ENCODE results near the gene AATF.
A peak's percentile ranks its signal among the peaks of the same experiment; 100 is the strongest.

Gene AATF

DNA sequence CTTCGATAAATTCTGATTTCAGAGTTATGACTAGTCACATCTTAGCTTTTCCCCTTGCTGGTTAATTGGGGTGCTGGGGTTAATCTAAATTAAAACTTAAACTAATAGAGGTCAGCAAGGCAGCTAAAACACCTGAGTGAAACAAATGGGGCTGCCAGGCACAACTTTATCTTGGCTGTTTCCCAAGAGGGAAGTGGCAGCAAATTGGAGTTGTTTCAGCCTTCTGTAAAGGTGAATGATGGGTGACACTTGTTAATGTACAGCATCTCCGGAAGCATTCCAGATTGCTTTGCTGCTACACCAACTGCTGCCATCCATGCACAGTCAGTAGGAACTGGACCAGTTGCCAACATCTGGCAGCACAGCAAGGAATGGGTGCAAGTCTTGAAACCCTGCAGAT lies 43.9 kb downstream of the AATF start:
- no peak for DNase-seq

DNA sequence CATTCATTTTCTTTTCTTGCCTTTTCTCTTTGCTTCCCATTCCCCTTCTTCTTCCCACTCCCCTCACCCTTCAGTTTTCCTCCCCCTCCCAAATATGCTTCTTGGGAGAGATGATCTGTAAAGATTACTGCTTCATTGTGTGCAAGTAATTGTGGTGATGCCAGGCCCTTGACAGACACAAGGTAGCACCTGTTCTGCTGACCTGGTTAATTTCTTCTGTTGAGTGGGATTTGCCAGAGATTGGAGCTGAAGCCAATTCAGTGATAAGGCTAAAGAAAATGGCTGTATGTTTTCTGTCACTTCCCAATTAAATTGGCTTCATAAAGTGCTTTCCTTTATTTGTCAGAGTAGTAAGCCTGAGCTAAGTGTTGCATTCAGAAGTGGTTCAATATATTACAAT lies 44.5 kb downstream of the AATF start:
- DNase-seq = no peak

DNA sequence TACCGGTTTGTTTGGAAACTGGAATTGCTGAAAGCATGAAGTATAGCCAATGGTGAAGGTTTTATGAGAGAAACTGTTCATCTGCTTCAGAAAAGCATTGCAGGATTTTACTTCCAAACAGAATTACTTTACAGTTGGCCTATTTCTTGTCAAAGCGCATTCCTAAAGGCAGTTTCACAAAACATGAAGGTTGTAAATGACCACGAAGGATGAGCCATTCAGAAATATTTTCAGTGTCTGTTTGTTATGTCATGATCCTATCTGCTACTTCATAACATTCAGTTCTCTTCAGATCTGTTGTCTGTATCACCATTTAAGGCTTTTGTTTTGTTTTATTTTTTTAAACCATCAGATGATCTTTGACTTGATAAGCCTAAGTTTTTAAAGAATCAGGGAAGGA lies 45.7 kb downstream of the AATF start:
- no peak for DNase-seq

DNA sequence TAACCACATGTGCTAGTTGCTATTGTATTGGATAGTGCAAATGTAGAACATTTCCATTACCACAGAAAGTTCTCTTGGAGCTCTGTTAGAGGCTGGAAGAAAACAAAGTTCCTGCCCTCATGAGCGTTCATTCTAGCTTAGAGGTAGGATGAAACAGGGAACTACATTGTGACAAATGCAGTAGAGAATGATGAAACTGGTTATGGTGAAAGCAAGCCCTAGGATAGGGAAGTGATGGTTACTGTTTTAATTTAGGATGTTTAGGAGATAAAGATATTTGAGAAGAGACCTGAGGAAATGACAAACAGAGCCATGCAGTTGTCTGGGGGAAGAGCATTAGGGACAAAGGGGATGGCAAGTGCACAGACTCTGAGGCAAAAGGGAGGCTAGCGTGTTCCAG lies 50.7 kb downstream of the AATF start:
- DNase-seq = no peak

DNA sequence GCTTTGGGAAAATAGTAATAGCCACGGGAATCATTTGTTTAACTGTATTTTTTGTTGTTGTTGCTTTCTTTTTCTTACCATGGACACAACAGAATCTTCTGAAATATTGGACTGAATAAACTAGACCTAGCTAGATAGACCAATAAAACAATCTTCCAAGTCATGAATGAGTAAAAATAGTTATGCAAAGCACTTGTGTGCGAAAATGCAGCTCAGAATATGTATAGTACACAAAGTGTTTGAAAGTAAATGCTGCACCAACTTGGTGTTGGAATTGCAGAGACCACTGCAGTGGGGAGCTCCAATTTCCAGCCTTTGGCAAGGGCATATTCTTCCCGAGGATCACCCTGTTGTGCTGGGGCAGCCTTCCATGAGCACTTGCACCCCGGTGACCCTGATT lies 68.0 kb downstream of the AATF start:
- DNase-seq = no peak

DNA sequence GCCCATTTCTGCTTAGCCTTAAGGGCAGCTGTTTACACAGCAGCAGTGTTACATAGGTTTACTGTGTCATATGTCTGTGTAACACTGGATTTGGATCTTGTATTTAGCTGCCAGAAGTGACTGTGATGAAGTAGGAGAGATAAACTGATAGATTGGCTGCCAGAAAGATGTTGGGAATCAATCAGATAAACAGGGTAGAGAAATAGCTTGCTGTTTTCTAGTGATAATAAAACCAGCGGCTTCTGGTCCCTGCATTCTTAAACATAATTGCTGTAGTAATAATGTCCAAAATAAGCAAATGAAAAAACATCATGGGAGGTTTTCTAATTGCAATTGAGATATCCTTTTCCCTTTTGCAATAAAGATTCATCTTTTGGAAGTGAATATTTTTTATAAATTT lies 68.7 kb downstream of the AATF start:
- no peak for DNase-seq

DNA sequence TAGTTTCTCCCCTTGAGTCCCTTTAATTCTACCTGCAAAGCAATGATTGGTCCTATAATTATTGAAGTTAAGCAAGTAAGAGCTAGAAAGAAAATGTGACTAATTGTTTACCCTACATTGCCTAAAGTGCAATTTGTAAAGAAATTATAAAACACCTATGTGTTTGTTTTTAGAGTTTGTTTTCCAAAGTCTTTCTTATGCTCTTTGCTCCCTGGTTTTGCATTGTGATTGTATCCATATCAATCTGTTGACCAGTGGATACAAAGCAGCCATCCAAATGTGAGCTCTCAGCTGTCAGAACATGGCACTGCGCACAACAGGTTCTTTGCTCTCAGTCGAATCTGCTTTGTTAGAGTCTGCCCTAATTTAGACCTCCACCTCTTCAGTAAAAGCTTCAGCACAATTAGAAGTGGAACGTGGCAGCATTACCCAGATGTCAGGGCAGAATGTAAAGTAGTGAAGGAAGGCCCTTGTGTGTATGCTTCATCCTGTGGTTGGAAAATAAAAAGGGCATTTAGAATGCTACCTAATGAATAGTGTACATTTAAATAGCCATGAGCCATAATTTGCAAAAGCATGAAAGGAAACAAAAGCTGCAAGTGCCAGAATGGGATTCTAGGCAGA lies 70.5 kb downstream of the AATF start:
- no peak for DNase-seq

DNA sequence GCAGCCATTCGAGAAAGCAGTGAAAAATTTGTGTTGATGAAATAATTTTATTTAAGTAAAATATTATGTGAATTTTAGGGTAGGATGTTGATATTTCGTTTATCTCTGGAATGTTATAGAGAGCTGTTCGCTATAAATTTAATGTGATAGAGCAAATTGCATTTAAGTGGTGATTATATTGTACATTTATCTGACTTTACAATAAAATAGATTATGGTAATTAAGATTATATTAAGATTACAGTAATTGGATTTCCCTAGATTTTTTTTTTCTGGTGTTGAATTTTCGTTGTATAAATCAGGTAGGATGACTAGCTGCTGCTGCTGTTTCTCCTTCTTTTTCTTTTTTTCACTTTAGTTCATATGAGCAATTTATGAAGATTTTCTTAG lies 71.0 kb downstream of the AATF start:
- no peak for DNase-seq

DNA sequence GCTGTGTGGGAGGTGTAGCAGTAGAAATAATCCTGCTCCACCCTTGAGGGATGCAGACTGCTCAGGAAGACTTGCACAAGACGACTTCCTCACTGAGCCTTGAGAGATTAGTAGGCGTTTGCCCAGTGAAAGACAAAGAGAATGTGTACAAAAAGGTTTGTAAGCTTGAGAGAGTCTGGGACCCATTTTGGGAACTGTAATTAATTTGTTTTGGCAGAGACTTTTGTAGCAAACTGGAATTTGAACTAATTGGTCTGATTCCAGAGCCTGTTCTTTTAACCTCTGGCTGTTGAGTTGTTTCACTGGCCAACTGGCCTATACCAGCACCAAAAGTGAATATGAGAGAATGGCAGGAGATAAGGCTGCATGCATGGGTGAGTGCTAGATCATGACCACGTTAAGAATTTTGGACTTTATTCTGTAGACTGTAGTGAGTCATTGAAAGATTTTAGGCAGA lies 75.5 kb downstream of the AATF start:
- DNase-seq = no peak

DNA sequence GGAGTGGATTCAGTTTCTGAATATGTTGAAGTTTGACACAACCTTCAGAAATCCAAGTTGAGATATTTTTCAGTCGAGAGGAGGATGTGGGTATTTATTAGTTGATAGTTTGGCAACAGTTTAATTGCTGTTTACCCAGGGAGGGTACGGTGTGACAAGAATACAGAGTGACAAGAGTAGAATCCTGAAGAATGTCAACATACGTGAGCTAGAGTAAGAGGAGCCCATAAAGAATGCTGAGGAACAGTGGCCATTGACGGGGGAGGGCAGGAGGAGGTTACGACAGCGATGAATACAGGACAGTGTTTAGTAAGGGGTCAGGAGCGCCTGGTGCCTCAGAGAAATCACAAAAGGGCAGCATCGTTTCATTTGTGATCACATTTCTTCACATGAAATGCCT lies 76.5 kb downstream of the AATF start:
- DNase-seq = no peak

DNA sequence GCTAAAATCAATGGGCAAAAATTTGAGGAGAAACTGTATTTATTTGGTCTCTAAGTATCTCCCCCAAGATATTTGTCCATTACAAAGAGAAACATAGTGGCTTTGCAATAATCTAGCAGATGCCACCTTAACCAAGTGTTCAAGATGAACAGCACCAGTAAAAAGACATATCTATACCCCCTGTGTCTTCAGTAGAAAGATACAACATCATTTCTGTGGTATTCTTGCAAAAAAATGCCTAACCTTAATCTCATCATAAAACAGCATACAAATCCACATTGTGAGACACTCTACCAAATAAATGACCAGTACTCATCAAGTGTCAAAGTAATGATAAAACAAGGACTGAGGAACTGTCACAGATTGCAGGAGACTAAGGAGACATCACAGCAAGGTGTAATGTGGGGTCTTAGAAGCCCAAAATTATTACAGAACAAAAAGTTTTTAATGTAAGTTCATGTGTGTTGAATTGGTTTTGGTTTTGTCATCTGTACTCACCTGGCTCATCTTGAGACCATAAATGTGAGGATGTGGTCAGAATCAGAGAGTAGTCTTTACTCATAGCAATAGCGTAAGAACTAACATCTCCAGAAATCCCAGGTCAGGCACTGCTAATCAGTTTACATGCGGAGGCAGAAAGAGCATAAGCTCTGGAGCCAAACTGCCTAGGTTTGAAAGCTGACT lies 77.2 kb downstream of the AATF start:
- DNase-seq = no peak

DNA sequence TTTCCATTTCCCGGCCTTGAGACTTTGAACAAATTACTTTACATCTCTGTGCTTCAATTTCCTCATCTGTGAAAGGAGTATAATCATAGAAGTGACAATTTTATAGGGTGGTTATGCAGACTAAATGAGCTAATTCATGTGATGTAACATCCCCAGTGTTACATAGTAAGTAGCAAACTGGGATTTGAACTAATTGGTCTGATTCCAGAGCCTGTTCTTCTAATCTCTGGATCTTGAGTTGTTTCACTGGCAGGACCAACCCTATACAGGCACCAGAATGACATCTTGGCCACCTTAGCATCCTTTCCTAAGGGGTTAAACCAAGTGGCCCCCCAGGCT lies 77.7 kb downstream of the AATF start:
- DNase-seq = no peak

DNA sequence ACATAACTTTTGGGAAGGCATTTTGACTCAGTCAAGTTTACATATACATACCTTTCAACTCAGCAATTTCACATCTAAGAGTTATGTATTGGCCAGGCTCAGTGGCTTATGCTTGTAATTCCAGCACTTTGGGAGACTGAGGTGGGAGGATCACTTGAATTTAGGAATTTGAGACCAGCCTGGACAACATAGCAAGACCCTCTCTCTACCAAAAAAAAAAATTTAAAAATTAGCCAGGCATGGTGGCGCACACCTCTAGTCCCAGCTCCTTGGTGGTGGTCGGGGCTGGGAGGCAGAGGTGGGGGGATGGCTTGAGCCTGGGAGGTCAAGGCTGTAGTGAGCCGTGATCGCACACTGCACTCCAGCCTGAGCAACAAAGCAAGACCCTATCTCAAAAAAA lies 79.3 kb downstream of the AATF start:
- no peak for DNase-seq

DNA sequence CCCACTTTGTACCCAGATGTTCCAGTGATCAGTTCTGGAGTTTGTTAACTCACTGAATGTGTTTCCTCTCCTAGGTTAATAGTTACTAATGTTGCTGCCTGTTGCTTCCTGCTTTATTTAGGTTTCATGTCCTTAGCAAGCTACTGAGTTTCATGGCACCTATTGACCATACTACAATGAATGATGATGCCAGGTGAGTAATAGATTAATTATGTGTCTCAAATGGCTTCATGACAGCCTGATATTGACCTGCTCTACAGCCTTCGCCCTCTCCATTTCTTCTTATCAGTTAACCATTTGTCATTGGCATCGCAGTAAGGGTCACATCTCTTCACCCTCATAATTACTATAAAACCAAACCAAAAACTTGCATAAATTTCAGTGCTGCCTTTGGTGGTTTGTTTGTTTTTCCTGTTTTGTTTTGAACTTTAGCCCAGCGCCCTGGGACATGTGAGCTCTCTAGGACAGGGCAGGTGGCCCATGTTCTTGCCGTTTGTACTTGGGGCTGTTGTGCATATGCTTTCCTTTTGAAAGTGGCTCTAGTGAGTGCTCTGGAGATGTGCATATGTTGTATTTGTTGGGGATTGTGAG lies 82.8 kb downstream of the AATF start:
- no peak for DNase-seq

DNA sequence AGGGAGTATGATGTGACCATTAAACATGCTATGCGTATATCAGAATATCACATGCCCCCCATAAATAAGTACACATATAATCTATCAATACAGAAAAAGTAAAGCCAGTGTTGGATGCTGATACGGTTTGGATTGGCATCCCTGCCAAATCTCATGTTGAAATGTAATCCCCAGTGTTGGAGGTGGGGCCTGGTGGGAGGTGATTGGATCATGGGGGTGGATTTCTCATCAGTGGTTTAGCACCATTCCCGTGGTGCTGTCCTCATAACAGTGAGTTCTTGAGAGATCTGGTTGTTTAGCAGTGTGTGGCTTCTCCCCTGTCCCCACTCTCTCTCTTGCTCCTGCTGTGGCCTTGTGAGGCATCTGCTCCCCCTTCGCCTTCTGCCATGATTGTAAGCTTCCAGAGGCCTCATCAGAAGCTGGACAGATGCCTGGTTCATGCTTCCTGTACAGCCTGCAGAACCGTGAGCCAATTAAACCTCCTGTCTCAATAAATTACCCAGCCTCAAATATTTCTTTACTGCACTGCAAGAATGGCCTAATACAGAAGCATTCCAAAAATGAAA lies 88.9 kb downstream of the AATF start:
- no peak for DNase-seq

DNA sequence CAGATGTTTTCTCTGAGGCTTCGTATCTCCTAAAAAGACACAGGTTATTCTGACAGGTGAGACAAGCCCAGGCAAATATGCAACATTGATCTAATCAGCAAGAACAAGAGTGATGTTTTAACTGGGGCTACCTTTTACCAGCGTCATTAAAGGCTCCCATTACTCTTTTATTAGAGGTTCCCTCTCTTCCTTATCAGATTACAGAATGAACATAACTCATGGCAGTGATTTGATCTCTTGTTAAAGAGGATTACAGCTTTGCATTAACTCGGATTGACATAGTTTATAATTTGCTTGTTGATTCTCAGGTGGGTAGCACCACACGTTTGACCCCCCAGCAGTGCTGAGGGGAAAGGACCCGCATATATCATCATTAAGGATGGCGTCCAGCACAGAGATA lies 90.5 kb downstream of the AATF start:
- no peak for DNase-seq

DNA sequence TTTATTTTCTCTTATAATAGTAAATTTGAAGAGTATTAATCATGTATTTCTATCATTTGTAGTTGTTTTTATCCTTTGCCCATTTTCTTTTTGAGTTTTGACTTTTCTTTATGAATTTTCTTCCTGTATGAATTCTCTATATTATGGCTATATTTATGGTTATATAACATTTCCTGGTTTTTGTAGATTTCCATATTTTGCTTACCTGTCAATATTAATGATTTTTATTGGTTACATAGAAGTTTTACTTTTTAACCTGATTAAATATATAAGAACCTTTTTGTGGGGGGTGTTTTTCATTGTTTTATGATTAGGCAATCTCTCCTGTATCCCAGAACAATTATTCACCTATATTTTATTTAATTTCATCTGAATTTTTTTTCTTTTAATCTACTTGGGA lies 93.2 kb downstream of the AATF start:
- no peak for DNase-seq

DNA sequence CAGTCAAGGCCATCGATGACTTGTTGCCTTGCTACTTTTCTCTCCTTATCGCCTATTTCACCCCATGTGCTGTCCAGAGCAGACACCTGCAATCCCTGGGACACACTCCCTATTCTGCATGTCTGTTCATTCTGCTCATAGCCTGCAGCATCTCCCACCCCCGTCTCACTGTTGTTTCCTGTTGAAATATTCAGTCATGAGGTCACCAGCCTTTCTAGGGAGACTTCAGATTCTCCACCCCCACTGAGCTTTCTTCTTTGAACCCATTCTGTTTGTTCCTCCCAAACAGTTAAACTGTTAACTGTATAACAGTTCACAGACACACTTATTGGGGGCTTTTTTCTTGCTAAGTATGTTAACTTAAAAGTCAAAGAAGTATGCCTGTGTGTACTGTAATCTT lies 94.4 kb downstream of the AATF start:
- DNase-seq = no peak

DNA sequence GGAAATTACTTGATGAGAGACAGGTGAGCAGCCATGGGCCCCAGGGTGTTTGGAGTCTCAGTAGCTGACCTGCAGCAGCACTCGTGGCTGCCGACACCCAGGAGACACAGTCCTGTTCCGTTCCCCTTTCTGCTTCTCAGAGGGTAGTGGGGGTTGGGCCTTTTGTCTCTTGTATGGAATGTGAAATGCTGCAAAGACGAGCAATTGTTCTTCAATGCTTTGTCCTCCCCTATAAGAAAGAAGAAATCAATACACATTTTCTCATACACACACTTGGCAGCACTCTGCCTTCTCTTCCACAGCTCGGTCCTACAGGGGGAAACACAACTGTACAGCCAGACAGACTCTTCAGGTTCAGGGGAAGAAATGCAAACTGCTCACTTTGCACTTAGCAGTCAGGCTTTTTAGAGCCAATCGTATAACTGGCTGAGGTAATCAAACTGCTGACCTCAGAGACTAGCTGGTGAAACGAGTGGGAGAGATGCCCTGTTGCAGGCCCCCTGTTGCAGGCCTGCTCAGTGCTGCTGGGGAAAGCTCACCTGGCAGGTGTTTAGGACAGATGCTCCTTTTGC lies 96.7 kb downstream of the AATF start:
- no peak for DNase-seq

DNA sequence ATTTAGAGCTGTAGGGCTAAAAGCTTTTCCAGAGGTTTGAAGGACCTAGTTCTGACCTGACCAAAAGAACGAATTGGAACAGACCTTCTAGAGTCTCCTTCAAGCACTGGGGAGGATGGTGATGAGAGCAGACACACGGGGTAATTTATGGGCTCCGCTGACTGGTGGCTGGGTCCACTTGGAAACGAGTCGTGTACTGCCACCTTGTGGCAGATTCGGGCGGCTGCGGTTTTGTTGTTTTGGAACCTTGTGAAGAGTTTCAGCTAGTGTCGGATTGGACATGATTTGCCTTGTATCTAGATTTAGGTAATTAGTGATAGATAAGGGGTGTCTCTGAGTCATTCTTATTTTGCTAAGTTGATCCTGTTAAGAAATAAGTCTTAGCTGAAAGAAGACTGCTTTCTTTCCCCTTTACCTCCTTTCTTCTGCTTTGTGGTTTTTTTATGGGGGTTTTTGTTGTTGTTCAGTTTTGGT lies 98.9 kb downstream of the AATF start:
- DNase-seq = peak; percentile 27 to 56

DNA sequence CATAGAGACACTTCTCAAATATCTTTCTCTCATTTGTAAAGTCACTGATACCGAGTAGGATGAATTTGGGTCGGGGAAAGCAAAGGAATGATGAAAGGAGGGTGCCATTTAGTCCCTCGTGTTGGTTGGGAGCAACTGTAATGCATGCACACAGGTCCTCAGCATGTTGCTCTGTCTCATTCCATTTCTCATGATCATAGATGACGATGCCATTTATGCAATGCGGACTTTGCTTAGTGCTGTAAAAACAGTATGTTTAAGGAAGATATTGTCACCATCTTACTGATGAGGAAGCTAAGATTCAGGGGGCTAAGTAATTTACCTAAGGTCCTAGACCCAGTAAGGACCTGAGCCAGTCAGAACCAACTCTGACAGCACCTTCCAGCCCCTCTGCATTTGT lies 100.1 kb downstream of the AATF start:
- no peak for DNase-seq

DNA sequence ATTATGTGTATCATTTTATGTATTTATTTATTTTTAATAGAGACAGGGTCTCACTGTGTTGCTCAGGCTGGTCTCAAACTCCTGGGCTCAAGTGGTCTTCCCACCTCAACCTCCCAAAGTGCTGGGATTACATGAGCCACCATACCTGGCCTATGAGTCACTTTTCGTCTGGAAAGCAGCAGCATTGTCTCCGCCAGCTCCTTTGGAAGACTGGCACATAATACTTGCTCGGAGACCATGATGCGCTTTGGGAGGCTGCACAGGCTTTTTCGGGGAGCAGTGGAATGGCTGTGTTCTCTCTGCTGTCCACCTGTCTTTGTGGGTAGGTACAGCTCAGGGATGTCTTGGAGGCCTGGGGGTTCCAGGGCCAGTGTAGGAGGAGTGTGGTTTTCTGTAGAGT lies 102.2 kb downstream of the AATF start:
- no peak for DNase-seq

DNA sequence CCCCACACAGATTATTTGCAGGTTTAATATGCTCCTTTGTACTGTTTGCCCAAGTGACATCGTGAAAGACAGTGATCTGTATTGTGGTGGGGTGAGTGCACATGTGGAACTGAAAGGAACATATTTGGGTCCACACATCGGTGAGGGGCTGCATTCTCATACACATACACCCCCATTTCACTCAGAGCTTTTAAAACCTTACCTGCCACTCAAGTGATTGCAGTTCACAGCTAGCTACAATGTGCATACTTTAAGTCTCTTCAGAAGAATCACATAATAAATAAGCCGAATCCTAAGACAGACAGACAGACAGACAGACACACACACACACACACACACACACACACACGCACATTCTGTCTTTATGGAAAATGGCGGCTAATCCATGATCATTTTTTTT lies 102.6 kb downstream of the AATF start:
- no peak for DNase-seq

DNA sequence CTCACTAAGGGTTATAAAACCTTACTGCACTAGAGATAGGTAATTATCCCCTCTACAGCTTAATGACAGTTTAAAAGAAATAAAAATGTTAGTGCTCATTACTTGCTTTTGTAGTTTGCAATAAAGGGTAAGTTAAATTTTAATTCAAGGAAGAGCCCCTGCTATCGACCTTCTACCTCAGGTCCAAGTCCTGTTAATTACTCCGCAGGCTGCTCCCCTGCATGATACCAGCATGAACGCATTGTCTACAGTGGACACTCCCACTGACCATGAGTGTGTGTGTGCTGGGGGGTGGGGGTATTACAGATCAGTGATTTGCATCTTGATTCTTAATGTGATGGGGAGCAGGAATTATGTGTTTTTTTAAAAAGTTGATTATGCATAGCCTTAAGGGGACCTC lies 103.1 kb downstream of the AATF start:
- DNase-seq = no peak

All from SW 1271 (cell line).